GM18511 (cell line): ENCODE data around the gene EPHB1.
"Not testable (repeated sequence)": the region's sequence is repeated elsewhere in the genome, so short reads cannot be mapped to it uniquely, and the experiment has no call there.

Experiments used
- ATAC-seq: cut with Tn5 transposase; IDR thresholded peaks from one replicate; pipeline ENCODE4 v1.9.1; 2021; ENCODE audit warnings: mild to moderate bottlenecking, moderate library complexity; ENCODE audit not compliant: unreplicated experiment

The EPHB1 gene

DNA sequence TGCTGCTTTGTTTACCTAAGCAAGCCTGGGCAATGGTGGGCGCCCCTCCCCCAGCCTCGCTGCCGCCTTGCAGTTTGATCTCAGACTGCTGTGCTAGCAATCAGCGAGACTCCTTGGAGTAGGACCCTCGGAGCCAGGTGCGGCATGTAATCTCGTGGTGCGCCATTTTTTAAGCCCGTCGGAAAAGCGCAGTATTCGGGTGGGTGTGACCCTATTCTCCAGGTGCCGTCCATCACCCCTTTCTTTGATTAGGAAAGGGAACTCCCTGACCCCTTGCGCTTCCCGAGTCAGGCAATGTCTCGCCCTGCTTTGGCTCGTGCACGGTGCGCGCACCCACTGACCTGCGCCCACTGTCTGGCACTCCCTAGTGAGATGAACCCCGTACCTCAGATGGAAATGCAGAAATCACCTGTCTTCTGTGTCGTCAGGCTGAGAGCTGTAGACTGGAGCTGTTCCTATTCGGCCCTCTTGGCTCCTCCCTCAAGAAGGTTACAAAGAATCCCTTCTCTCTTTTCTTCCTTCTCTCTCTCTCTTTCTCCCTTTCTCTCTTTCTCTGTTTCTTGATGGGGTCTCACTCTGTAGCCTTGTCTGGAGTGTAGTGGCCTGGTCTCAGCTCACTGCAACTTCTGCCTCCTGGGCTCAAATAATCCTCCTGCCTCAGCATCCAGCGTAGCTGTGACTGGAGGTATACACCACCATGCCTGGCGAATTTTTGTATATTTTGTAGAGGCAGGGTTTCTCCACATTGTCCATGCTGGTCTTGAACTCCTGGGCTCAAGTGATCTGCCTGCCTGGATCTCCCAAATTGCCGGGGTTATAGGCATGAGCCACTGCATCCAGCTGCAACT, 235.9 kb downstream of the EPHB1 start:
- ATAC-seq: not testable (repeated sequence)

DNA sequence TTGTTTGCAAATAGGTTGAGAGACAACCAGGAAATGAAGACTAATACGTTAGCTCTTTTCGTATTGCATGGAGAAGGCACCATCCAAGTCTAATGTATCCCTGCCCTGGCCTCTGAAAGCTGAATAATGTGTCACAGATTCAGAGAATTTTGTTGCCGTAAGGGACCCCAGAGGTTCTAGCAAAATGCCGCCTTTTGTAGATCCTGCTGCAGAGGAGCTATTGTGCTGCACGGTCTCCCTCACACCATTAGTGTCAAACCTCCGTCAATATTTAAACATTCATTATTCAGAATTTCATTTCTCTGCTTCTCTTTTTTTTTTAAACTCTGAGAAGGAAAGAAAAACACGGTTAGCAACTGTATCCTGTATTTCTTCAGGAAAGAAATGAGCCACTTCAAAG, 238.7 kb downstream of the EPHB1 start:
- ATAC-seq: no peak

DNA sequence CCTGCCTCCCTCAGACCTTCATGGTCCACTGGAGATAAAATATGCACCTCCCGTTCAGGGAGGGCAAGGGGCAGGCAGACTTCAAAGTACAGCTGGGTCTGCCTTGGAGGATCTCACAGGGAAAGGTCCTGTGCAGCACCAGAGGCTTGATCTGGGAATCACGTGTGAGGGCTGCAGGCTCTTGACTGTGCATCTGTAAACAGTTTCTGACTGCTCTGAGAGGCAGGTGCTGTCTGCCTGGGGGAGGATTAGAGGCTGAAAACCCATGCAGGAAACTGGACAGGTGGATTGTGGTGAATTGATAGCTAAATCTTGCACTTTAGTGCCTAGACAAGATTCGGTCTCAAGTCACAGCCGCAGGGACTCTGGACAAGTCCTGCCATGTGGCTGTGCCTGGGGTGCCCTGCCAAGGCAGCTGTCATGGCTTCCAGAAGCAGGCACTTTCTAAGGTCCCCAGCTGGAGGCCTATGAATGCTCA, 239.3 kb downstream of the EPHB1 start:
- ATAC-seq: no peak

DNA sequence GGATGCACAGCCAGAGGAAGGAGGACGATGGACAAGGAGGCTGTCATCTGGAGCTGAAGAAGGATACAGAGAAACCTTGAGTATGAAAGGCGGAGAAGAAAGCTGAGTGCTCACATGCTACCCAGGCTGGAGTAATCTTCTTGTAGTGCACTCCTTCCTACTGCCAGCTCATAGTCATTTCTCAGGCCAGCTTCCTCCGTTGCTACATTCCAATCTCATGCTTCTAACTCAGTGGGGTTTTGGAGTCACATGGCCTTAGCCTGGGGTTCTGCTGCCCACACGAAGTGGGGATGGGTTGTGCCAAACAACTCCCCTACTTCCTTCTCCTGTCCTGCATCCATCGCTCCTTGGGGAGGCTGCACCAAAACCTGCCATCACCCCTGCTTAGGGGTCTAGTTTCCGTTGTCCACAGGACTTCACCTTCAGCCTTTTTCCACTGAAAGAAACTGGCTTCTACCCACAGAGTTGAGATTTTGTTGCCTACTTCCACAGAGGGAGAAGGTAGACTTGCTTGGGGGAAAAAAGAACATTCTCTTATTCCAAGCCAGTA, 239.9 kb downstream of the EPHB1 start:
- no peak for ATAC-seq

DNA sequence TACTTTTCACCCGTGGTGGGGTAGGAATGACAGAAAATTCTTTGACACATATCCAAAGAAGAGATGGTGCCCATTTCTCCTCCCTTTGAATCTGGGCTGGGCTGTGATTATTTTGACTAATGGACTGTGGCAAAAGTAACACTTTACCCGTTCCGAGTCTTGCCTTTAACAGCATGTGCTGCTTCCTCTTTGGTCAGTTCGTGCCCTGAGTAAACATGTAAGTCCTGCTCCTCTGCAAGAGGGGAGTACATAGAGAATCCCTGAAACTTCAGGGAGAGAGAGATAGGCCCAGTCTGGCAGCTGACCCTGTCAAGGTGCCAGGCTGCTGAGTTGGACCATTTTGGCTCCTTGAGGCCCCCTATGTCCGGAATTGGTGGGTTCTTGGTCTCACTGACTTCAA, 243.1 kb downstream of the EPHB1 start:
- no peak for ATAC-seq

DNA sequence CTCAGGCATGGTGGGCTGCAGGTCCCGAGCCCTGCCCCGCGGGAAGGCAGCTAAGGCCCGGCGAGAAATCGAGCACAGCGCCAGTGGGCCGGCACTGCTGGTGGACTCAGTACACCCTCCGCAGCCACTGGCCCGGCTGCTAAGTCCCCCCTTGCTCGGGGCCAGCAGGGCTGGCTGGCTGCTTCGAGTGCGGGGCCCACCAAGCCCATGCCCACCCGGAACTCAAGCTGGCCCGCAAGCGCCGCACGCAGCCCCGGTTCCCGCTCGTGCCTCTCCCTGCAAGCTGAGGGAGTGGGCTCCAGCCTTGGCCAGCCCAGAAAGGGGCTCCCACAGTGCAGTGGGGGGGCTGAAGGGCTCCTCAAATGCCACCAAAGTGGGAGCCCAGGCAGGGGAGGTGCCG, 244.5 kb downstream of the EPHB1 start:
- not testable (repeated sequence) for ATAC-seq

DNA sequence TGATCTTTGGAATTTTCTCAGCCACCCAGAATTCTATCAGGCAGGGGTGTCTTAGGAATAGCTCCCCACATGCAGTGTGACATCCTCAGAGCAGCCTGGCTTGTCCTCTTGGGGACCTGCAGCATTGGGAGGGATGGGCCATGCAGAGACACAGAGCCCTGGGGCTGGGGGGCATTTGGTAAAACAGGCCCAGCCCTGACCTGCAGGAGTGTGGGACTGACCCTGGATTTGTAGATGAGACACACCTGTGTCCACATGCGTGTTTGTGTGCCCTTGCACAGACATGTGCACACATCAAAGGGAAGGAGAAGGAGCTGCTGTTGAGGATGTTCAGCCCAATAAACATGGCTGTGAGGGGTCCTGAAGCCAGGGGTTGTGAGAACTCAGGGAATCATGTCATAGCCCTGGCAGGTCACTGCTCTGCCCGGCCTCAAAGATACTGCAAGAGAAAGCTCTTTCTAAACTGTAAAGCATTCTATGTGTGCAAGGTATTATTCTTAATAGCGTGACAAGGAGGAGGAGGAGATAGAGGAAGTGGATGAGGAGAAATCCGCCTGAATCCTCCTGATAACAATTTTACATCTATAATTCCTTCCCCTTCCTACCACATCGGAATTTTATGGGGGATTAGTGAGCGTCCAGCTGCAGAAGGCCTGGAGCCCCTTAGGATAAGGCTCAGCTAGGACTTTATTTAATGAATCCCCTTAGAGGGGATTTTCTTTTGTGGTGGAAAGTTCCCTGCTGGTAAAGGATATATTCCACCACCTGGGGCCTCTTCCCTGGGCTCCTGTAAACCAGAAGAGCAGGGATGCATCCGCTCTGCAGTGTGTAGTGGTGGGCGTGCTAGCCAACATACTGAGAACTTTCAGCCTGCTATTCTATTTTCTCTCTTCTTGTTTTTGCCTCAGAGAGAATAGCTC, 245.5 kb downstream of the EPHB1 start:
- no peak for ATAC-seq

DNA sequence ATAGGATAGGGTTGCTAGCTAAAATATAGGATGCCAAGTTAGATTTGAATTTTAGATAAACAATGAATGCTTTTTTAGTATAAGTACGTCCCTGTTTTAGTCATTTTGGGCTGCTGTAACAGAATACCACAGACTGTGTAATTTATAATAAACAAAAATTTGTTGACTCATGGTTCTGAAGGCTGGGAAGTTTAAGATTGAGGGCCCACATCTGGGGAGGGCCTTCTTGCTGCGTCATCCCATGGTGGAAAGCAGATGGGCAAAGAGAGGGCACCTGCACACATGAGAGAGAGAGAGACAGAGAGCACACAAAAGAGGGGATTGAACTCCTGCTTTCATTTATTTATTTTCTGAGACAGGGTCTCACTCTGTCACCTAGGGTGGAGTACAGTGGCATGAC, 246.5 kb downstream of the EPHB1 start:
- ATAC-seq: no peak

DNA sequence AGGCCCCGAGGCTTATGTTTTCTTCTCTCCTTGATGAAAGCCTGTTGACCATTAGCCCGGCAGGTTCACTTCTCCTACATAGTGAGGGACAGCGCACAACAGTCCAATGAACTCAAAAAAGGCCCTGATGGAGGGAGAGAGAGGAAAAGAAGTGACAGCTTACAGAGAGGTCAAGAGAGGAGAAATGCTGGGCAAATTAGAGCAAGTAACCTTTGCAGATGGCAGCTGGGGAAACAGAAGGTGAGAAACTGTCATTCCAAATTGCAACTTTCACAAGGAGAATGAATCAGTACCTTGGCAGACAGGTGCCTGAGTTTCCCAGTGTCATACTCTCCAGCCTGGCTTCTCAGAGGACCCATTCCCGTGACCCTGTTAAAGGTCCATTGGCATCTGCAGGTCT, 252.0 kb downstream of the EPHB1 start:
- ATAC-seq: no peak

DNA sequence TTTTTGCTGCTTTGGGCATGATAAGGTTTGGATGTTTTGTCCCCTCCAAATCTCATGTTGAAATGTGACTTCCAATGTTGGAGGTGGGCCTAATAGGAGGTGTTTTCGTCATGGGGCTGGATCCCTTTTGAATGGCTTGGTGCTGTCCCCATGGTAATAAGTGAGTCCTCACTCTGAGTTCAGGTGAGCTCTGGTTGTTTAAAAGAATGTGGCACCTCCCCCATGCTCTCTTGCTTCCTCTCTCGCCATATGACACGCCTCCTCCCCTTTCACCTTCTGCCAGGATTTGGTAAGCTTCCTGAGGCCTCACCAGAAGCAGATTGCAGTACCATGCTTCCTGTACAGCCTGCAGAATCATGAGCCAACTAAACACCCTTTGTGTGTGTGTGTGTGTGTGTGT, 255.5 kb downstream of the EPHB1 start:
- no peak for ATAC-seq

DNA sequence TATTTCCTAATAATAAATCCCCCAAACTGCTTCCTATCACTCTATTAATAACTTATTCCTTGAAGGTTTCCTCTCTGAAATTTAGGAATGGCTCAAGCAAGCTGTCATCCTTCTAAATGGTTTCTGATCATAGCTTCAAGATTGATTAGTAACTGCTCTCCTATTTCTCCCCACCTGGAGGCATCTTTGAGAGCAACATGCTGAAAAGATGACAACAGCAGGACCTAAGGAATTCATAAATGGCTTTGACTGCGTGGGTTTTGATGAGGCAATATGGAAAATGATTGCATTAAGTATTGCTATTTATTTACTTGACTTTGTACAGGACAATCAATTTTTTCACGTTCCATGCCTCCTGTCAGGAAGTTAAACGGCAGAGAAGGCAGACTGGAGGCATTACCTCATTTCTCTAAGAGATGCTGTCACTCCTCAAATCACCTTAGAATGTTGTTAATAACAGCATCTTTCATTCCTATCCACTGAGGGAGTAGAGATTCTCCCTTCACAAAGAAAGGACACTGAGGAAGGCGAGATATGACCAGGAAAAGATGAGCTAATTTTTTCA, 256.4 kb downstream of the EPHB1 start:
- ATAC-seq: no peak

DNA sequence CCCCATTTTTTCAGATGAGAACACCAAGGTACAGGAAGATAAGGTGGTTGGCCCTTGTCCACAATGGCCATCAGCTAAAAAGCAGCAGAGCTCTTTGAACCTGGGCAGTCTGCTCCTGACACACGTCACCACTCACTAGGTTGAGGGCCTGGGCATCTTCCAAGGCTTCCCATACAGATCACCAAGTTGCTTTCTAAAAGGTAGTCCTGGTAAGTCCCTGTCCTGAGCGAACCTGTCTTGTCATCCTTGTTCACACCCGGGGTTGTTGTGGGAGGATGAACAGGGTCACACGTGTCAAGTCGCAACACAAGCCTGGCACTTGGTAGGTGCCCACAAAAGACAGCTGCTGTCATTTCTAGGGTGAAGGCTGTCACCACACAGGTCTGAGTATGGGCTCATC, 260.4 kb downstream of the EPHB1 start:
- no peak for ATAC-seq

DNA sequence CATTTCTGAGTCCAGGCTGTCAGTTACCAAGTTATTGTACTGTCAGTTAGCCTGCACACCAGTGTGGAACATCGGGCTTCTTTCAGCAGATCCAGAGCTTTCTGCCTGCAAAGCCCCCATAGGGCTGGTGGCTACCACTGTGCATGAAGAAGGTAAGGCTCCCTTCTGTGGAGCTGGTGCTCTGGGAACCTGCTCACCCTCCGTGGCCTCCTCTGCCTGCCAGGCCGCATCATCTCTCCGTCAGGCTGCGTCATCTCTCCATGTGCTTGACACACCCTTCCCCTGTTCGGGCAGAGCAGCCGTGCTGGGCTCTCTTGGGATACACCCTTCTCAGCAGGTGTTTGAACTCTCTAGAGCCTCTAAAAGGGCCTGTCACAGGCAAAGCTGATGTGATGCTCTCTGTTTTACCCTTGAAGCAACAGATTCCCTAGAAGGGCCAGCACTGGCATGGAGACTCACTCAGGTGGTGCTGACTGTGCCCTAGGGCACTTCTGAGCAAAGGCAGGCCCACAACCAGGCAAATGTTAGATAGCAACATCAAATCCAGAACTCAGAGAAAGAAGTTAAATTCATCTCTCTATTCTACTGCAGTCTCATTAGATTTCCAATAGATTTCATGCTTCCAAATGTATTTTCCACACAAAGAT, 261.1 kb downstream of the EPHB1 start:
- no peak for ATAC-seq

DNA sequence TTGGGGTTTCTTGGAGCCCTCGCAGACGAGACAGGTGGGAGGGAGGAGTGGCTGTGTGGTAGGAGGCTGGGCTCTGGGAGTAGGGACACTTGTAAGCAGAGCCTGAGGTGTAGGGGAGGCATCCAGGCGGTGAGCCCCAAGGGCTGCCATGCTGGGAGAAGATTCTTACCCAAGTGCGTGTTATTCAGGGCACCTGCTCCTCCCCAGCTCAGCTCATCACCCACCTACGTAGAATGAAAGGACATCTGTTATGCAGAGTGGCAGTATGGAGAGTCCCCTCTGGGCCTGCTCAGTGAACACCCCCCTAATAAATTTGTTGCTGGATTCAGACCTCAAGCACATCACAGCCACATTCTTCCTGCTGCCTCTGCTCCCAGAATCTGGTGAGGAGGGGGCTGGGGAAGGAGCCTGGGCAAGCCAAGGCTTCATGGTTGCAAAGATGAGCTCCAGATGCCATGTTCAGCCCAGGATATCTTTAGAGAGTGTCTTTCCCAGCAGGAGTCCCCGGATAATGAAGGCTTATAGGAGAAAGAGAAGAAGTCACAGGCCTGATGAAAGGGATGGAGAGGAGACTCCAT, 261.8 kb downstream of the EPHB1 start:
- no peak for ATAC-seq

DNA sequence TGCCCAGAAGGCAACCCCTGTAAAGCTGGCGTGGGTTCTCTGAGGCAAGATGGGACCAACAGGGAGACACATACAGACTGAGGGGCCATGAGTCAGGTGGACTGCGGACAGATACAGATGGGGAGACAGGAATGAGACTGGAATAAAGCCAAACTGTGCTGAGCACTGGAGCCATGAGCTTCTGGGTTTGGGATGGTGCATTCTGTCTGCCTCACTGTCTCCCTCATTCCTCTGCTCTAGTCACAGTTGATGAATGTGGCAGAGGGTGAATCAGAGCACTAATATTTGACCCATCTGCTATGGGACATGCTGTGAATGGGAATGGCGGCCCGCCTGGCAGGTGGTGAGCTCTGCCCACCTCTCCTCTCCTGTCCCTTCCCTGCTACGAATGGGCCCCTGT, 262.9 kb downstream of the EPHB1 start:
- no peak for ATAC-seq

DNA sequence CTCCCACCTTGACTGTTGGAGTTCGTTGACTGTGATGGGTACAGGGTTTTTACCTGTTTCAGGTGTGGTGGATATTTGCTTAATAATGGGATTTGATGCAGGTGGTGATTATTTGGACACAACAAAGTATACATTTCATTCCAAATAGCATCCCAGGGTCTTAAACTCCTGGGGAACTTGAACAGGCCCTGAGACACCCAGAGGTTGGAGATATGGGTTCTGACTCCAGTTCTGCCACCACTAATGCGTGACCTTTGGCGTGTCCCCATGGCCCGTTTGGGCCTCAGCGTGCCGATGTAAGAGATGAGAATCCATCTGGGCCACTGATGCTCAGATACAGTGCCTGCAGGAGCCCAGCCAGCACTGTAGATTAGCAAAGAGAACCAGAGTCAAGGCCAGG, 264.5 kb downstream of the EPHB1 start:
- ATAC-seq: no peak

DNA sequence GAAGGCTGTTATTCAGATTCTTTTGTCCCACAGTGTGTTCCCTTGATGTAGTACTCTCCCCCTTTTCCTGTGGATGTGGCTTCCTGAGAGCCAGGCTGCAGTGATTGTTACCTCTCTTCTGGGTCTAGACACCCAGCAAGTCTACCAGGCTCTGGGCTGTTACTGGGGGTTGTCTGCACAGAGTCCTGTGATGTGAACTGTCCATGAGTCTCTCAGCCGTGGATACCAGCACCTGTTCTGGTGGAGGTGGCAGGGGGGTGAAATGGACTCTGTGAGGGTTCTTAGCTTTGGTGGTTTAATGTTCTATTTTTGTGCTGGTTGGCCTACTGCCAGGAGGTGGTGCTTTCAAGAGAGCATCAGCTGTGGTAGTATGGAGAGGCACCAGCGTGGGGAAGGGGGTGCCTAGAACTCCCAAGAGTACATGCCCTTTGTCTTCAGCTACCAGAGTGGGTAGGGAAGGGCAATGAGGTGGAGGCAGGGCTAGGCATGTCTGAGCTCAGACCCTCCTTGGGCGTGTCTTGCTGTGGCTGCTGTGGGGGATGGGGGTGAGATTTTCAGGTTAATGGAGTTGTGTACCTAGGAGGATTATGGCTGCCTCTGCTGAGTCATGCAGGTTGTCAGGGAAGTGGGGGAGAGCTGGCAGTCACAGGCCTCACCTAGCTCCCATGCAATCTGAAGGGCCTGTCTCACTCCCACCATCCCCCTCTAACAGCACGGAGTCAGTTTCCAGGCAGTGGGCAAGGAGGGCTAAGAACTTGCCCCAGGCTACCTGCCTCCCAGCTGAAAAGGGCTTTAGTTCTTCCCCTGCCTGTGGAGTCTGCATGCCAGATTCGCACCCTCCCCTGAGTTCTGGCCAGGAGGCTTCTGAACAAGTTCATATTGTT, 272.0 kb downstream of the EPHB1 start:
- ATAC-seq: not testable (repeated sequence)

DNA sequence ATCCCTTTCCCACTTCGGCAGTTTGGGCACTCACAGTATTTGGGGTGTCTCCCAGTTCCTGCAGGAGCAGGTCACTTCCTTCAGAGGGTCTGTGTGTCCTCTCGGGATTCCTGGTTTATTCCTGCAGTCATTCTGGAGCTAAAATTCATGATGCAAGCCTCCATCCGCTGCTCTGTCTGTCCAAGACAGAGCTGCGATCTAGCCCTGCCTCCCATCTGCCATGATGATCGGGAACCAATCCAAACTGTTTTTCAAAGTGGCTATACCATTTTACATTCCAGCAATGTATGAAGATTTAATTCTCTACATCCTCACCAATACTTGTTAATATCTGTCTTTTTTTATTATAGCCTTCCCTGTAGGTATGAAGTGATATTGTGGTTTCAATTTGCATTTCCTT, 273.0 kb downstream of the EPHB1 start:
- no peak for ATAC-seq

DNA sequence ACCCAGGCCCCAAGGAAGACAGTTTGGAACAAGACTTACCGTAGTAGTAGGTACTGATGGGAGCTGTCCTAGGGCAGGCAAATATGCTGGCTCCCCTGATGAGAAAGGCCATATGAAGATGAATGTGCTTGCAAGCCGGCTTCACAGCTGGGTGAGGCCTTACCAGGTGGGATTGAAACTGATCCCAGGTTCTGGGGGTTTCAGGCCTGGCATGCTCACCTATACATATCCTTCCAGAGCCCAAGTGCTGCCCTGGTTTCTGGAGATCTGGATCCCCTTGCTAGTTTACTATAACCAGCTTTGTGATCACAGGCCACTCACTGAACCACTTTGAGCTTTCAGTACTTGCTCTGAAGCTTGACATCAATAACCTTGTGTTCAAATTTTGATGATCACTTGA, 274.3 kb downstream of the EPHB1 start:
- ATAC-seq: no peak
